GM19324 (cell line): ENCODE results near the gene ELP6.
"Not testable (repeated sequence)": the region's sequence is repeated elsewhere in the genome, so short reads cannot be mapped to it uniquely, and the experiment has no call there.

Experiments used
- ATAC-seq: cut with Tn5 transposase; IDR thresholded peaks from one replicate; pipeline ENCODE4 v1.9.1; 2021; ENCODE audit warnings: mild to moderate bottlenecking, moderate library complexity; ENCODE audit not compliant: unreplicated experiment, low FRiP score

ELP6 gene

GRCh38 chr3:47469616-47470015 is 43.9 kb downstream of the ELP6 start:
- ATAC-seq, result no peak

GRCh38 chr3:47468315-47468714 is 45.2 kb downstream of the ELP6 start:
- not testable (repeated sequence) for ATAC-seq

GRCh38 chr3:47464588-47464987 is 48.9 kb downstream of the ELP6 start:
- ATAC-seq, result no peak

GRCh38 chr3:47459534-47460085 is 53.9 kb downstream of the ELP6 start:
- ATAC-seq, result not testable (repeated sequence)

- ATAC-seq, result no peak
These were observed 56.5 kb downstream of the ELP6 start for GRCh38 chr3:47456984-47457383.

- no peak for ATAC-seq
These were observed 57.6 kb downstream of the ELP6 start for GRCh38 chr3:47455806-47456452.

- no peak for ATAC-seq
These were observed 60.9 kb downstream of the ELP6 start for GRCh38 chr3:47452453-47453215.
